ENCODE measurements around the gene MACF1.
"Not testable (repeated sequence)": the region's sequence is repeated elsewhere in the genome, so short reads cannot be mapped to it uniquely, and the experiment has no call there.

The MACF1 gene

DNA sequence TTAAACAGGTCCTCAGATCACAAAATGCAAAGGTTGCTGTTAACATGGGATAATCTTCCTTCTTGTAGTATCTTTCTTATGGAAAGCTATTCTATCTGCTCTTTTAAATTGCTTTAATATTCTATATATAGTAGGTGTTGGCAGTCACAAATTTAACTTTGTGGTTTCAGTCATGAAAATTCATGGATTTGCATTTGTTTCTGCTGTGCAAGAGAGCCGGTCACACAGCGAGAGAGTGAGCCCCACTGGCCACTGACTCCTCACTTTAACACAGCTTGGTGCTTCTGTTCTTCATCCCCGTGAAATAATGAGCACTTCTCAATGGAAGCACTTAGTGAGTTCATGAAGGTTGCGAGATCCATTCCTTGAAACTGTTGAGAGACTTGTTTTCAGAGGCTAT lies 268.8 kb downstream of the MACF1 start:
- H3K27ac ChIP-seq = no peak overlapping the region
- DNase-seq (ENCODE audit: low spot score) = no peak

DNA sequence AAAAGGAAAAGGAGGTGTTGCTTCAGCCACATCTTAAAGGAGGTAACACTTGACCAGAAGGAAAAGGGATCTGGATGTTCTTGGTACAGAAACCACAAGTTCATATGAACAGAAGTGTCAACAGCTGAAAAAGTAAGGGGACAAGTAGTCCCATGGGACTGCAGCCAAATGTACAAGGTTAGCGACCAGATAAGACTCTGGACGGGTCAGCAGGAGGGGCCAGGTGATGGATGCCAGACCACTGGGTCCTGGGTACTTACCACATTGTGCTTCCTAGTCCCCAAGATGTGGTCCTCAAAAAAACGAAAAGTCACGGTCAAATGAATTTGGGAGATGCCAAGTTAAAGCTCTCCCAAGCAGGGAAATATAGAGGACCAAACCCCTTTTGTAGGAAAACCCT lies 270.3 kb downstream of the MACF1 start:
- H3K4me3 ChIP-seq = no peak overlapping the region
- no peak overlapping the region for H3K27ac ChIP-seq
- no peak for DNase-seq (ENCODE audit: low spot score)
- no peak for TF ChIP-seq CTCF (IDR thresholded peaks at IDR 0.05)

More for the DNA sequence above, 268.8 kb downstream of the MACF1 start:
- no peak for TF ChIP-seq CTCF (IDR thresholded peaks at IDR 0.05)
- no peak overlapping the region for H3K4me3 ChIP-seq

DNA sequence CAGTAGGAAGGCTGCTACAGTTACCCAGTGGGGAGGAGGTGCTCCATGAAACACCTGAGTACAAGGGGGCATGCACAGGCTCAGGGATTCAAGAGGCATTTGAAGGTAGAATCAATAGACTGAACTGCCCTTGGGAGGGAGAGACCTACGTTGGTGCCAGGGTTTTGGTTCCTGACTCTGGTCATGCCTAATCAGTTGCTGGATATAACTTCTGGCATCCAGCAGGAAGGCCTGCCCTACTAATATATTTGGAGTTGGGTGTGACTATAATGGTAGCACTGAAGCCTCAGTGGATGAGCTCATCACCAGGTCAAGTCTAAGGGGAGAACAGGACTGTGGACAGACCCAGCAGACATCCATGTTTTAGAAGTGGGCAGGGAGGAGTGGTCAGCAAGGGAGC lies 271.1 kb downstream of the MACF1 start:
- not testable (repeated sequence) for DNase-seq (ENCODE audit: low spot score); H3K27ac ChIP-seq; H3K4me3 ChIP-seq

- Histone ChIP-seq H3K27ac (no peak overlapping the region), H3K4me3 (no peak overlapping the region)
- no peak for TF ChIP-seq CTCF (IDR thresholded peaks at IDR 0.05)
- DNase-seq (ENCODE audit: low spot score) = no peak
Measured at GRCh38 chr1:39478126-39478915, 273.8 kb downstream of the MACF1 start.

- Histone ChIP-seq H3K4me3 (no peak overlapping the region), H3K27ac (no peak overlapping the region)
- no peak for TF ChIP-seq CTCF (IDR thresholded peaks at IDR 0.05)
- no peak for DNase-seq (ENCODE audit: low spot score)
Measured at GRCh38 chr1:39481289-39481688, 276.8 kb downstream of the MACF1 start.

DNA sequence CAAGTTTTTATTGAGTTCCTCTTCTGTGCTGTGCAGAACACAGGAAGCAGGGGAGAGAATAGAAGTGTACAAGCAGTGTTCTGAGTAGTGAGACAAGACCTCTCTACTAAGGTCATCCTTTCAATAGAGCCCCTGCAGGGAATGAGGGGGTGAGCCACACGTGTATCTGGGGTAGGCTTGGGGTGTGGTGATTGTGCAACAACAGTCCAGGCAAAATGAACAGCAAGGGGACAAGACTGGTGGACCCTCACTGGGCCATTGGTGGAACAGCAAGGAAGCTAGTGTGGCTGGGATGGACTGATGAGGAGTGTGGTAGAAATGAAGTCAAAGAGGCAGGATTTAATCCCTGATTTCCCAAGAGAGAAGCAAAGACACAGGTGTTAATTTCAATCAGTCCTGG lies 278.8 kb downstream of the MACF1 start:
- no peak for DNase-seq (ENCODE audit: low spot score)
- H3K27ac ChIP-seq = no peak overlapping the region
- TF ChIP-seq CTCF (IDR thresholded peaks at IDR 0.05) = no peak
- no peak overlapping the region for H3K4me3 ChIP-seq

DNA sequence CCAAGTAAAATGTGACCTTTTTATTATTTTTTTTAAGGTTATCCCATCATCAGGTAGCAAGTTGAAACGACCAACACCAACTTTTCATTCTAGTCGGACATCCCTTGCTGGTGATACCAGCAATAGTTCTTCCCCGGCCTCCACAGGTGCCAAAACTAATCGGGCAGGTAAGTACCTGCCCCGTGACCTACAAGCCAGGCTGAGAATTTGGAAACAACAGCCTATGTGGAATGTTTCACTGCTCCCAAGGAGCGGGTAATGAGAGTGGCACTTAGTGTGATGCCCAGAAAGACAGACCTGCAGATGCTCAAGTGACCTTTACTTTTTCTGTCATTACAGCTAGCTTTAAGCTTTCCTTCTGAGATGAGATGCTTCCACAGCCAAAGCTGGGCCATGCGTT lies 280.1 kb downstream of the MACF1 start:
- Histone ChIP-seq H3K27ac (peak overlapping the region in 1 of 2 donors; percentile 4), H3K4me3 (no peak overlapping the region)
- TF ChIP-seq CTCF (IDR thresholded peaks at IDR 0.05) = no peak
- DNase-seq (ENCODE audit: low spot score) = no peak
